Mucosa of gallbladder (tissue), 1 donor: Measurements from ENCODE around the gene G3BP1. TPM values are rescaled to one million over a fixed set of nuclear protein-coding genes. Genes with fewer than 3 reads are reported as not detected.
A peak's percentile ranks its signal among the peaks of the same experiment; 100 is the strongest.
"Not testable (repeated sequence)": the region's sequence is repeated elsewhere in the genome, so short reads cannot be mapped to it uniquely, and the experiment has no call there.

ENCODE experiments used
- DNase-seq: peaks from one replicate; pipeline ENCODE4 v3.0.0-alpha.2; 2020; ENCODE audit warnings: low spot score
- total RNA-seq: library from RNA; stranded (reverse); gene quantifications from one replicate; pipeline ENCODE4 v1.2.1, GENCODE V29; 2021
- donor health status: DM: no; HTN: no; CAD: no.

G3BP1 gene
- total RNA-seq, 1 donor from 2014 or later, result 135 TPM

- no peak for DNase-seq
These were observed 16.4 kb upstream of the G3BP1 start for GRCh38 chr5:151755383-151755782.

GRCh38 chr5:151757233-151758140, 14.3 kb upstream of the G3BP1 start:
- DNase-seq, result no peak

- DNase-seq, result no peak
These were observed 13.7 kb upstream of the G3BP1 start for GRCh38 chr5:151758141-151758429.

GRCh38 chr5:151758430-151759241, 13.1 kb upstream of the G3BP1 start, which contains the start of gene ATOX1:
Gene ATOX1 (minus strand): TSS chr5:151758631. CDS start chr5:151758551, 80 bp downstream.
- peak; percentile 92 for DNase-seq

GRCh38 chr5:151764801-151765200, 7.0 kb upstream of the G3BP1 start:
- DNase-seq, result no peak

GRCh38 chr5:151766975-151767374, 4.8 kb upstream of the G3BP1 start:
- no peak for DNase-seq

- DNase-seq, result peak; percentile 71
These were observed 1.1 kb upstream of the G3BP1 start for GRCh38 chr5:151770383-151771258.

- DNase-seq, result no peak
These were observed 483 bp downstream of the G3BP1 start for GRCh38 chr5:151772029-151772845.

- no peak for DNase-seq
These were observed 1.2 kb downstream of the G3BP1 start for GRCh38 chr5:151772846-151773561.

GRCh38 chr5:151773951-151774350, 2.2 kb downstream of the G3BP1 start:
- DNase-seq, result no peak

GRCh38 chr5:151775025-151775606, 3.4 kb downstream of the G3BP1 start:
- no peak for DNase-seq

- DNase-seq, result no peak
These were observed 7.9 kb downstream of the G3BP1 start for GRCh38 chr5:151779531-151780125.

- no peak for DNase-seq
These were observed 8.6 kb downstream of the G3BP1 start for GRCh38 chr5:151780348-151780747.

GRCh38 chr5:151781201-151781600, 9.4 kb downstream of the G3BP1 start:
- DNase-seq, result no peak

GRCh38 chr5:151783664-151784063, 11.9 kb downstream of the G3BP1 start:
- not testable (repeated sequence) for DNase-seq

GRCh38 chr5:151784141-151784540, 12.4 kb downstream of the G3BP1 start:
- DNase-seq, result no peak

- DNase-seq, result no peak
These were observed 14.7 kb downstream of the G3BP1 start for GRCh38 chr5:151786468-151786867.

GRCh38 chr5:151787817-151788216, 16.1 kb downstream of the G3BP1 start:
- no peak for DNase-seq

- DNase-seq, result no peak
These were observed 21.6 kb downstream of the G3BP1 start for GRCh38 chr5:151793358-151793757.
